Left lung (tissue), 10 donors: ENCODE data around the gene ZNF462. TPM values are rescaled to one million over a fixed set of nuclear protein-coding genes. Genes with fewer than 3 reads are reported as not detected.

ENCODE experiments used
- ATAC-seq: fragments of 200-7000 bp; cut with Tn5 transposase; one replicate; pipeline ENCODE4 v1.9.1; 2020; ENCODE audit warnings: moderate library complexity
- DNase-seq, 4 donors: peaks; one replicate each; pipeline ENCODE4 v3.0.0-alpha.2; 2013 to 2020
- H3K27ac ChIP-seq, 2 donors: fragments of 200-600 bp; sonication (generic) in 1 of 2; one replicate each; pipeline versions ENCODE4 v1.5.0 to v1.8.0; 2020 to 2021
- H3K27me3 ChIP-seq, 2 donors: fragments of 200-600 bp; sonication (generic) in 1 of 2; one replicate each; pipeline versions ENCODE4 v1.5.0 to v1.8.0; 2020 to 2021
- H3K36me3 ChIP-seq, 2 donors: fragments of 200-600 bp; sonication (generic) in 1 of 2; one replicate each; pipeline versions ENCODE4 v1.5.0 to v1.8.0; 2020 to 2021
- H3K4me1 ChIP-seq, 2 donors: fragments of 200-600 bp; one replicate each; pipeline ENCODE4 v1.8.0; 2021
- H3K4me3 ChIP-seq, 2 donors: fragments of 200-600 bp; sonication (generic) in 1 of 2; one replicate each; pipeline versions ENCODE4 v1.5.0 to v1.8.0; 2020 to 2021; ENCODE audit warnings: mild to moderate bottlenecking in 1 of 2
- H3K9me3 ChIP-seq, 2 donors: fragments of 200-600 bp; sonication (generic) in 1 of 2; one replicate each; pipeline versions ENCODE4 v1.5.0 to v1.8.0; 2020 to 2021
- intact Hi-C, 2 donors: fragments of 100-400 bp; cut with DNase I; formaldehyde crosslinking; loops; one replicate each; pipeline versions ENCODE4 v1.11.2 to v1.14.2; 2022
- polyA plus RNA-seq, 6 donors: library from polyadenylated mRNA; unstranded; fragments of 120-200 nt; gene quantifications; one replicate each; pipeline ENCODE4 v1.2.1, GENCODE V29; 2013; ENCODE audit not compliant: insufficient read length in 6 of 6
- total RNA-seq, 2 donors: library from RNA; stranded (reverse); fragmentation: NEBNext Ultra II Directional; extraction: Animal tissue kit (Norgen Biotek cat#: 25700); gene quantifications; one replicate each; pipeline ENCODE4 v1.2.1, GENCODE V29; 2021
- TF ChIP-seq, protein P1 (sequence below), 2 donors: fragments of 200-600 bp; sonication (generic) in 1 of 2; IDR thresholded peaks; one replicate each; pipeline versions ENCODE4 v1.5.0 to v1.8.0; 2021; ENCODE audit warnings: antibody characterized with exemption in 2 of 2
- donor health status: DM: no; HTN: yes; CAD: no.
- donor health status: DM: no; HTN: no; CAD: no.

Gene ZNF462
- total and polyA plus RNA-seq, 8 donors, result 26.9 to 41.4 (median 30.8) TPM

- no peaks in the 10 kb centered on the region for H3K9me3 ChIP-seq
- H3K27ac ChIP-seq, result no peak overlapping the region
- ATAC-seq (no peak), DNase-seq (no peak)
- intact Hi-C loops, result no loop called here
- H3K27me3 ChIP-seq, result no peaks in the 10 kb centered on the region
- H3K36me3 ChIP-seq, result peaks cover 0 to 32% of the 10 kb centered on the region in 2 donors
- TF ChIP-seq, protein P1, sequence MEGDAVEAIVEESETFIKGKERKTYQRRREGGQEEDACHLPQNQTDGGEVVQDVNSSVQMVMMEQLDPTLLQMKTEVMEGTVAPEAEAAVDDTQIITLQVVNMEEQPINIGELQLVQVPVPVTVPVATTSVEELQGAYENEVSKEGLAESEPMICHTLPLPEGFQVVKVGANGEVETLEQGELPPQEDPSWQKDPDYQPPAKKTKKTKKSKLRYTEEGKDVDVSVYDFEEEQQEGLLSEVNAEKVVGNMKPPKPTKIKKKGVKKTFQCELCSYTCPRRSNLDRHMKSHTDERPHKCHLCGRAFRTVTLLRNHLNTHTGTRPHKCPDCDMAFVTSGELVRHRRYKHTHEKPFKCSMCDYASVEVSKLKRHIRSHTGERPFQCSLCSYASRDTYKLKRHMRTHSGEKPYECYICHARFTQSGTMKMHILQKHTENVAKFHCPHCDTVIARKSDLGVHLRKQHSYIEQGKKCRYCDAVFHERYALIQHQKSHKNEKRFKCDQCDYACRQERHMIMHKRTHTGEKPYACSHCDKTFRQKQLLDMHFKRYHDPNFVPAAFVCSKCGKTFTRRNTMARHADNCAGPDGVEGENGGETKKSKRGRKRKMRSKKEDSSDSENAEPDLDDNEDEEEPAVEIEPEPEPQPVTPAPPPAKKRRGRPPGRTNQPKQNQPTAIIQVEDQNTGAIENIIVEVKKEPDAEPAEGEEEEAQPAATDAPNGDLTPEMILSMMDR (IDR thresholded peaks at IDR 0.05), result no peak
- no peak overlapping the region for H3K4me3 ChIP-seq
- H3K4me1 ChIP-seq, result no peaks in the 10 kb centered on the region
Observed at GRCh38 chr9:106992186-106992585, 129.2 kb downstream of the ZNF462 start.

DNA sequence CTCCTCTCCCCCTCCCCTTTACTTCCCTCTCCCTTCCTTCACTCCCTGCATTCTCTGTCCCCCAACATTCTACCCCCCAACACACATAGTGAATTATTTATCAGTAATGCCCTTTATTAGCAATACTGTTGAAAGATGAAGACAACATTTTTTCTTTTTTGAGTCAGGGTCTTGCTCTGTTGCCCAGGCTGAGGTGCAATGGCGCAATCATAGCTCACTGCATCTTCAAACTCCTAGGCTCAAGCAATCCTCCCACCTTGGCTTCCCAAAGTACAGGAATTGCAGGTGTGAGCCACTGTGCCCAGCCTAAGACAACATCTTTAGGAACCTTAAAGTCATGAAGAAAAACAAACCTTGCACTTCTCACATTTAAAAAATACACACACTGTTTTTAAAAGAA, 130.6 kb downstream of the ZNF462 start:
- H3K27me3 ChIP-seq, result no peaks in the 10 kb centered on the region
- H3K36me3 ChIP-seq, result peaks cover 0 to 19% of the 10 kb centered on the region in 2 donors
- no peak overlapping the region for H3K27ac ChIP-seq
- TF ChIP-seq, protein P1 (IDR thresholded peaks at IDR 0.05), result no peak
- ATAC-seq, result no peak
- intact Hi-C loops, result no loop called here
- H3K4me1 ChIP-seq, result no peaks in the 10 kb centered on the region
- DNase-seq, result no peak
- no peaks in the 10 kb centered on the region for H3K9me3 ChIP-seq
- H3K4me3 ChIP-seq, result no peak overlapping the region

DNA sequence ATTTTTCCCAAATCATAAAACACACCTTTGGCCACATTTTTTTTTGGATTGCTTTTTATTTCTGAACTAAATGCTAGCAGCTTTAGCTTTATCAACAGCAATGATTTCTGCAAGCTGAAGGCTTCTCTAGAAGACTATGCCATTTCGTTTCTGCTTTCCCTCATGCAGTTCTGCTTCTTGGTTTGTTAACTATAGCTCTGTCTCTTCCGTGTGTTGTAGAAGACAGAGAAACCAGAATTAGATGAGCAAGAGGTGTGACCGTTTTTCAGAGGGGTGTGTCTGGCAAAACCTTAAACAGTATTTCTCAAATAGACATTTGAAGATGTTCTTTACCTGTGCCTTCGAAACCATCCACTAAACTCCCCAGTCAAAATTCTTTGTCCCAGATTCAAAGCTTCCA, 131.5 kb downstream of the ZNF462 start:
- Histone ChIP-seq H3K4me1 (no peaks in the 10 kb centered on the region), H3K36me3 (peaks cover 0 to 14% of the 10 kb centered on the region in 2 donors), H3K9me3 (no peaks in the 10 kb centered on the region), H3K27me3 (no peaks in the 10 kb centered on the region), H3K4me3 (no peak overlapping the region), H3K27ac (no peak overlapping the region)
- ATAC-seq (no peak), DNase-seq (no peak)
- intact Hi-C loops, result no loop called here
- TF ChIP-seq, protein P1 (IDR thresholded peaks at IDR 0.05), result no peak

- Histone ChIP-seq H3K27ac (no peak overlapping the region), H3K4me1 (no peaks in the 10 kb centered on the region), H3K27me3 (no peaks in the 10 kb centered on the region), H3K36me3 (peaks cover 0 to 5% of the 10 kb centered on the region in 2 donors), H3K9me3 (no peaks in the 10 kb centered on the region), H3K4me3 (no peak overlapping the region)
- TF ChIP-seq, protein P1 (IDR thresholded peaks at IDR 0.05), result no peak
- intact Hi-C loops, result no loop called here
- ATAC-seq (no peak), DNase-seq (no peak)
Observed at GRCh38 chr9:107000218-107000617, 137.3 kb downstream of the ZNF462 start.

DNA sequence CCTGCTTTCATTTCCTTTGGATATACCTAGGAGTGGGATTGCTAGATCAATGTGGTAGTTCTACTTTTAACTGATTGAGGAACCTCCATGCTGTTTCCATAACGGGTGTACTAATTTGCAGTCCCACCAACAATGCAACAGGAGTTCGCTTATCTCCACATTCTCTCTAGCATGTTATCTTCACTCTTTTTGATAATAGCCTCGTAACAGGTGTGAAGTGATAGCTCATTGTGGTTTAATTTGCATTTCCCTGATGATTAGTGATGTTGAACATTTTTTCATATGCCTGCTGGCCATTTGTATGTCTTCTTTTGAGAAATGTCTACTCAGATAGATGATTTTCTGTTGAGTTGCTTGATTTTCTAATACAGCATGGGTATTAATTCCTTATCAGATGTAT, 142.2 kb downstream of the ZNF462 start:
- ATAC-seq, result no peak
- TF ChIP-seq, protein P1 (IDR thresholded peaks at IDR 0.05), result no peak
- Histone ChIP-seq H3K27ac (no peak overlapping the region), H3K36me3 (peaks cover 0 to 9% of the 10 kb centered on the region in 2 donors), H3K9me3 (no peaks in the 10 kb centered on the region), H3K4me3 (no peak overlapping the region), H3K27me3 (no peaks in the 10 kb centered on the region), H3K4me1 (no peaks in the 10 kb centered on the region)
- no peak for DNase-seq
- intact Hi-C loops, result no loop called here
